GM19023 (cell line): ENCODE results near the gene DEPDC4.

Experiments used
- ATAC-seq: cut with Tn5 transposase; IDR thresholded peaks from one replicate; pipeline ENCODE4 v1.9.1; 2021; ENCODE audit warnings: mild to moderate bottlenecking, moderate library complexity; ENCODE audit not compliant: unreplicated experiment

Gene DEPDC4

GRCh38 chr12:100215209-100215608, 51.7 kb downstream of the DEPDC4 start:
- ATAC-seq, result no peak

GRCh38 chr12:100214518-100214917, 52.4 kb downstream of the DEPDC4 start:
- no peak for ATAC-seq

- no peak for ATAC-seq
Measured at GRCh38 chr12:100213016-100213891, 53.6 kb downstream of the DEPDC4 start.

- ATAC-seq, result no peak
Measured at GRCh38 chr12:100211698-100212097, 55.2 kb downstream of the DEPDC4 start.

GRCh38 chr12:100208834-100209233, 58.0 kb downstream of the DEPDC4 start:
- ATAC-seq, result no peak

- no peak for ATAC-seq
Measured at GRCh38 chr12:100207311-100207710, 59.6 kb downstream of the DEPDC4 start.

- no peak for ATAC-seq
Measured at GRCh38 chr12:100201604-100202423, 65.1 kb downstream of the DEPDC4 start.

- ATAC-seq, result peak; percentile 86
Measured at GRCh38 chr12:100200463-100201181, 66.3 kb downstream of the DEPDC4 start, which contains the start of gene ACTR6. ACTR6 (plus strand) TSS chr12:100200815; CDS start chr12:100200852, 37 bp downstream.

GRCh38 chr12:100199347-100200149, 67.3 kb downstream of the DEPDC4 start:
- peak; percentile 76 for ATAC-seq

GRCh38 chr12:100199023-100199346, 67.9 kb downstream of the DEPDC4 start:
- ATAC-seq, result no peak

- no peak for ATAC-seq
Measured at GRCh38 chr12:100197486-100197885, 69.4 kb downstream of the DEPDC4 start.

GRCh38 chr12:100193085-100193484, 73.8 kb downstream of the DEPDC4 start:
- ATAC-seq, result no peak
